AG08395 (cell line): ENCODE data around the gene MID1.

Experiments
- DNase-seq: peaks from one replicate; pipeline ENCODE4 v3.0.0; 2012; ENCODE audit warnings: mixed read lengths, low spot score

Gene MID1

GRCh38 chrX:10485326-10485725 is 135.1 kb downstream of the MID1 start:
- DNase-seq = peak; percentile 11

DNA sequence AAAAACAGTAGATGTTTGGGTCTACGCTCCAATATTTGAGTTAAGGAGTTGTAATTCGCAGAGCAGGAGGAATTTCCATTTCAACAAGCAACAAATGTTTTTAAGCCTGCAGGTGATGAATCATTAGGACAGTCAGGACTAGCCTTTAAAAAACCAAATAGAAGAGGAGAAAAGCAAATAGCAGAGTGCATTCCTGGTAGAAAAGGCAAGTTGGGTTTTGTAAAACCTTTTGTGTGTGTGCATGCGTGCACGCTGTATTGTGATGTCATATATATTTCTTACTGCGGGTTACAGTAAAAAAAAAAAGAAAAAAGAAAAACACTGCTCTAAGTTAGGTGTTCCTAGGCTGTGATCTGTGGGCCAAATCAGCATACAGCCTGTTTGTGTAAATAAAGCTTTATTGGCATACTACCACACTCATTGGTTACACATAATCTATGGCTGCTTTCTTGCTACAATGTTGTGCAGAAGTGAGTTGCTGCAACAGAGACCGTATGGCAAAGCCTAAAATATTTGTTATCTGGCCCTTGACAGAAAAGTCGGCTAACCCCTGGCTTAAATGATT is 135.6 kb downstream of the MID1 start:
- no peak for DNase-seq

DNA sequence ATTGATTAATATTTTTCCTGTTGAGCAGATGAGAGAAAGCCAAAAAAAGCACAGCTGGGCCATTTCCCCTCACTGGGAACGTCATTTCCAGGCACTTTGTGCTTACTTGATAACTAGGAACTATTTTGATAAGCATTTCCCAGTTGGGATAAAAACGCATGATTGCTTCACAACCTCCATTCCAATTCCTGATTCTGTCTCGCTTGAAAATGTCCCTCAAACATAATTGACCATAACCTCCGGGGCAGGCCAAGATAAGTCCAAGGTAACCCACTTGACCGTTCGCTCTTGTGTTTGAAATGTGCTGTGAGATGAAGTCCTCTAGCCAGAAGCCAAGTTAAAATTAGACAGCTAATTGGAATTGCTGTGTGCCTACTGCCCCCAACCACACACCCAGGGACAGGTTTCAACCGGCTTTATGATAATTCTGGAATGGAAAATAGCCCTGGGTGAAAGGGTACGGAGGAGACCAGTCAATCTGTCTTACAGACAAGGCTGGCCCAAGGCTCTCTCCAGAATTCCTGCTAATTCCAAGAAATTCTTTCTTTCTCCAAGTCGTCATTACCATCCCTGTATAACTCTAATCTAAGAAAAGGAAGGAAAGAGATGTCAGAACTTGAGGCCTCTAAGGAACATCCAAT is 137.1 kb downstream of the MID1 start:
- no peak for DNase-seq

GRCh38 chrX:10482708-10483107 is 137.7 kb downstream of the MID1 start:
- no peak for DNase-seq

- DNase-seq = no peak
Observed at GRCh38 chrX:10482261-10482660, 138.1 kb downstream of the MID1 start.

GRCh38 chrX:10480861-10481260 is 139.5 kb downstream of the MID1 start:
- no peak for DNase-seq

- no peak for DNase-seq
Observed at GRCh38 chrX:10479508-10479907, 140.9 kb downstream of the MID1 start.

GRCh38 chrX:10477525-10477924 is 142.9 kb downstream of the MID1 start:
- no peak for DNase-seq

- DNase-seq = no peak
Observed at GRCh38 chrX:10474913-10475568, 145.3 kb downstream of the MID1 start.

- DNase-seq = no peak
Observed at GRCh38 chrX:10474510-10474909, 145.9 kb downstream of the MID1 start.

DNA sequence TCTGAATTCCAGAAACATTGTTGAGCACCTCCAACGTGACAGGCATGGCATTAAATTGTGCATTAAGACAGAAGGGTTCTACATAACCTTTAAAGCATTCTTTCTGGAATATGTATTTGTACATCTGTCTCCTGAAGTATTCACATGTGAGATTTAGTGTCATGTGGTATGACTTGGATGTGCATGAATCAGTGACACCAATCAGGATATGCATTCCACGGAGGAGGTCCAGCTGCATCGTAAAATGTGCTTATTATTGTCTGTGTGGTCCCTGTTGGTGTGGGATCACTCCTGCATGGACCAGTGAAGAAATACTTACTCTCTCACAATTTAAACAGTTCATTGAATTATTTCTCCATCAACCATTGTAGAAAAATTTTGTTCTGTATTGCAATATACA is 149.0 kb downstream of the MID1 start:
- no peak for DNase-seq

DNA sequence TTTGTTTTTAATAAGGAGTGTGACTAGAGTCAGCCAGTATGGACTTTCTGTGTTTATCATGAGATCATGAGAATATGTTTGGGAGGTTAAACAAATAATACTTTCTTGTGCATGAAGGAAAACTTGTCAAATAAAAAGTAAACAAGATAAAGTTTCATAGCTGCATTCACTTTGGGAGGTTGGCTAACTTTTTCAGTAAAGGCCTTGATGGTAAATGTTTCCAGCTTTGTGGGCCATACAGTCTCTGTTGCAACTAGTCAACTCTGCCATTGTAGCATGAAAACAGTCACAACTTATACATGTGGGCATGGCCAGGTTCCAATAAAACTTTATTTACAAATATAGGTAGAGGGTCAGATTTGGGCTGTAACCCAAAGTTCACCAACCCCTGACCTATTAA is 150.4 kb downstream of the MID1 start:
- DNase-seq = no peak

DNA sequence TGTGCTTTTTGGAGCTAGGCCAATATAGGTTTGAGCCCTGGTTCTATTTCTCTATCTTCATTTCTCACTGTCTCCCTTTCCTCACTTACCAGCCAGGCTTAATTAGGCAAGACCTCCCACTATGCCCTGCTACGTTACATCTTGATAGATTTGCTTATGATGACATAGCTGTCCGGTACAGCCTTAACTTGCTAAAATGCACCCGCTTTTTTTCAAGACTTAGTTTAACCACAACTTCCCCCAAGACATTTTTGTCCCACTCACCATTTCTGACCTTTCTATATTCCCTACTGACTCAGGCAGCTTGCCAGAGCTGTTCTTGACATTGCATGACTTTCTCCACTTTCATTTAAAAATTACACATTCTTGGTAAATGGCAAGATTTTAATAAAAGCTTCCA is 152.6 kb downstream of the MID1 start:
- no peak for DNase-seq

DNA sequence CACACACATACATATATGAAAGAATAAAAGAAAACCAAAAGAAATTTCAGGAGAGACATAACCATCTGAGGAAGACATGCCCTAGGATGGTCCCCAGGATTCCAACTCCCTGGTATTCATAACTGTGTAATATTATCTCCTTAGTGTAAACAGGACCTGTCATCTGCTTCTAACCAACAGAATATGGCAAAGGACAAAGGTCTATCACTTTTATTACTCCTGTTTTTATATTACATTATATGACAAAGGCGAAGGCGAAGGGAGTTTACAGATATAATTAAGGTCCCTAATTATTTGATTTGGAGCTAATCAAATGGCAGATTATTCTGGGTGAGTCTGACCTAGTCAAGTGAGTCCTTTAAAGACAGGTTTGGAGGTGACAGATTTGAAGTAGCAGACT is 155.1 kb downstream of the MID1 start:
- DNase-seq = no peak

DNA sequence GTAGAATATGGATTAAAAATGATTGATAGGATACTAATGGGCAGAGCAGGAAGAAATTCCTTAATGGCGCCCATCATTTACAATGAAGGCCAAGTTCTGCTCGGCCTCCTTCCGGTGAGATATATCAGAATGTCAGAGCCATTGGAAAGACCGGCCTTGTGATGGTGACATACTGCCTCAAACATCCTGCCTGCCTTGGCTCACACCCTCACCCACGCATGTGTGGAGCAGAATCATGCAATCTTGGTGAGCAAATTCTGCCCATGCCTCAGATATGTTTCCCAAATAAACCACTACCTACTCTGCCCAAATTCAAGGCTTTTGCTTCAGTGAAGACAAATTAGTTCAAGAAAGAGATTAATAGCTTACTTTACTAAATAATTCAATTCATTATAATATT is 163.3 kb downstream of the MID1 start:
- DNase-seq = peak; percentile 51

GRCh38 chrX:10453945-10454344 is 166.4 kb downstream of the MID1 start:
- no peak for DNase-seq

GRCh38 chrX:10450959-10451355 is 169.4 kb downstream of the MID1 start:
- DNase-seq = no peak

DNA sequence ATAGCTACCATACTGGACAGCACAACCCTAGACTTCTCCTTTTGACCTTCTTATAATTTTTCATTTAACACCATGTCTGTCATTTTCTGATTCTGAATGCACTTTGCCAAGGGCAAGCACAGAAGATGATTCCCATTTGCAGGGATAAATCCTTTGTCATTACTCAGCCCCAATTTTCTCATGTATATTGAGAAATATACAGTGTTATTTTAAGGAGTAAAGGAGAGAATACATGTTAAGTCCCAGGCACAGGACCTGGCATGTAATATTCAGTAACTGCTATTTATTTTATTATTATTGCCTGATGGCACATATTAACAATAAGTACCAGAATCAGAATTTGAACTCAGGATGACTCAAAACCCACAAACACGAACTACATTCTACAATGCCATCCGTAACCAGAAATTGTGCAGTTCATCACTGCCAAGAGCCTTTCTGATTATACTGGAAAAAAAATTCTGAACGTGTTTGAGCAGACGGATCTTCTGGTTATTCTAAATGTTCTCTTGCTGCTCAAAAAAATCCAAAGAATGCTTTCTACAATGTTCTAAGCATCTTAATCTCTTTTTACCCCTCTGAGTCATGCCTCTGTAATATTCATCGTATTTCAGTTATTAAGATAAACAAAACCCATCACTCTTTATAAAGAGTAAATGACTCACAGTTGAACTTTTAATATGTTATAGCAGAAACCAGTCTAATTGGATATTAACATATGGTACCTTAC is 170.0 kb downstream of the MID1 start:
- peak; percentile 47 for DNase-seq

GRCh38 chrX:10447564-10448214 is 172.7 kb downstream of the MID1 start:
- no peak for DNase-seq

- DNase-seq = no peak
Observed at GRCh38 chrX:10444204-10444603, 176.2 kb downstream of the MID1 start.

GRCh38 chrX:10441464-10441863 is 178.9 kb downstream of the MID1 start:
- DNase-seq = no peak

DNA sequence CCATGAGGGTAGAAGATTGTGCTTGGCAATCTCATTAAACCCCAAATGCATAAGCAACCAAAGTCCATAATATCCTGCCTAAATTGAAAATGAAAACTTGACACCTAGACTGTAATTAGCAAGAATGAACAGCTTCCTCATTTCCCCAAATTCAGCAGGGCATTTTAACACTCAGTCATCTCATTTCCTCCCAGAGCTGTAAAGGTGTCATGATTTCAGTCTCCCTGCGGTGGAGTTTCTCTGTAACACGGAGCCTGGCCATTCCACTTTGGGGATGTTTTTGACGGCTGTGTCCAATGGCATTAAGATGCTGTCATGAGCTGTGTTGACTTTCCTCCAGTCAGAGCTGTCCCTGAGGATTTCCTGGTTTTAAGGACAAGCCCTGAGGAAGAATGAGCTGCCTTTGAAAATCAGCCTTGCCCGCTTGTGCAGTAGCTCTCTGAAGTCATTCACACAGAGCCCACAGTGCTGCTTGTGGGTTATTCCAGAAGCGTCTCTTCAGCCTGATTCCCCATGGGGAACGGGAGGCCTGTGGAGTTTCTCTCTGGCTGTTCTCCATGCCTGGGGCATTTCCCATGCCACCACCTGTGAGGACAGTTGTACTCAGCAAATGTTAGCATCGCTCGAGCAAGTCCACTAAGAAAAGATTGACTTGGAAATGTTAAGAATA is 187.0 kb downstream of the MID1 start:
- no peak for DNase-seq
